Activated CD4-positive, alpha-beta T cell treated with anti-CD3 and anti-CD28 coated beads for 4 hours (primary cell): ENCODE results near the gene WNT6.

Source experiments
- DNase-seq, 2 donors: peaks; one replicate each; pipeline ENCODE4 v3.0.0-alpha.2; 2020

WNT6 gene

GRCh38 chr2:218894151-218894879 is 34.7 kb downstream of the WNT6 start:
- no peak for DNase-seq

- DNase-seq = no peak
Observed at GRCh38 chr2:218894880-218895157, 35.2 kb downstream of the WNT6 start.

GRCh38 chr2:218895326-218895725 is 35.7 kb downstream of the WNT6 start:
- DNase-seq = no peak

GRCh38 chr2:218895759-218896500 is 36.3 kb downstream of the WNT6 start:
- no peak for DNase-seq

DNA sequence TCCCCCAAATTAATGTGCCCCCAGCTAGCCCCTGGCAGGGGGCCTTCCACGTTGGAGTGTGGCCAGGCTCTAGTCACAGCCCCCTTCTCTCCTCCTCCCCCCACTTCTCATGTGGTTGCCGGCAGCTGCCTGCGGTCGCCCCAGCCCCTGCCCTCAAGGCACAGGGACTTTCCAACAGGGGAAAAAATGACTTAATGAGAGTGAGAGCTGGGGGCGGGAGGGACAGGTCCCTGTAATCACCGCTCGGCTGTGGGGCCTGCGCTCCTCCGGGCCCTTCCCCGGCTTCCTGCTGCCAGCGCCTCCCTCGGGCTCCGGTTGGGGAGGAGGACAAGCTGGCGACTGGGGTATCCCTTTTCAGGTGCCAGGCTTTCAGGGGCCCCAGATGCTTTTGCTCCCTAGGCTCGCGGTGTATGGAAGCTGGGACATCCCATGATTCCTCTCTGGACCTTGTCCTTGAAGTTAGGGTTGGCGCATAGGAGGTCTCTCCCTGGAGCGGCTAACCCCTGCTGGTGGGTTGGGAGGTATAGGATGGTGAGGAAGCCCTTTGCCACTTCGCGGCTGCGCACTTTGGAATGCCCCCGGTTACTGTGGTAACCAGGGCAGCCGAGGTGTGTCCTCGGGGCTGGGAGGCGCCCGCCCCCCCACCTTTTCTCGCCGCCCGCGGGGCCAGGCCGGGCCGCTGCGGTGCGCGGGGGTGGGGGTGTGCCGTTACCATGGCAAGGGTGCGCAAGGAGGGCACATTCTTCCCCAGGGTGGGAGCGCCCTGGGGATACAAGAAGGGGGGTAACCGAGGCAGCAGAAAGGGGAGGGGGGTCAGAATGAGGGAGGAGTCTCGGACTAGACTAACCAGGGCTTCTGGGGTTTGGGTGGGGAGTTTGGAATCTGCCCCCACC is 37.1 kb downstream of the WNT6 start:
- peak; percentile 83 to 89 for DNase-seq

GRCh38 chr2:218897394-218898108 is 37.9 kb downstream of the WNT6 start:
- DNase-seq = no peak

DNA sequence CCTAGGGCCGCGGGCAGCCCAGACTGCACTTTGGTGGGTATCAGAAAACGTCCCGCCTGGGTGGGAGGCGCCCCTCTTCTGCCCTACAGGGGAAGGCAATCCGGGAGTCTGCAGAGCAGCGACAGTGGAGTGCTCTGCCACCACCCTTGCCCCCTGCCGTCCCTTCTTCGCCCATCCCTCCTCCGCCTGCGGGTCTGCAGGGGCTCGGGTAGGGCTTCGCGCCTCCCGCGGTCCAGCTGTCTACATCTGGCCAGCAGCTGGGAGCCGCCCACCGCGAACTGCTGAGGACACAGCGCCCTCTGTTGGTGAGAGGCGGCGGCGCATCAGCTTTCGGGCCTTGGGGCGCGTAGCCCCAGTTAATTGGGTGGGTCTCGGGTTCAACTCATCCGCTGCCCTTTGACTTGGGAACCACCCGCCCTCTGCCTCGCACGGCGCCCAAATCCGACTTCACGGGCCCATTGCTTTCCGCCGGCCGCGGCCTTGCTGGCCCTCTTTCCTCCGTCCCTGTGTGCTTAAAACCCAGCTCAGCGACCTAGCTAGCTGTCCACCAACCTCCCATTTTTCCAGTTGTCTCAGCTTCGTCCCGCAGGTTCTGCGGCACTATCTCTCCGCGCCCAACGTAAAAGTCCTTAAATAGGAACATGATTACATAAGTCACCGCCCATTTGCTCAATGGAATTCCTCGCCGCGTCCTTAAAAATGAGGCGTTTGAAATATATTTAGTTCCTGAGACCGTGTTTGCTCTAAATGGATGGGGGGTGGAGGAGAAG is 38.7 kb downstream of the WNT6 start:
- peak; percentile 75 to 81 for DNase-seq

- DNase-seq = no peak
Observed at GRCh38 chr2:218899147-218899546, 39.5 kb downstream of the WNT6 start.

- no peak for DNase-seq
Observed at GRCh38 chr2:218902427-218902826, 42.8 kb downstream of the WNT6 start.

DNA sequence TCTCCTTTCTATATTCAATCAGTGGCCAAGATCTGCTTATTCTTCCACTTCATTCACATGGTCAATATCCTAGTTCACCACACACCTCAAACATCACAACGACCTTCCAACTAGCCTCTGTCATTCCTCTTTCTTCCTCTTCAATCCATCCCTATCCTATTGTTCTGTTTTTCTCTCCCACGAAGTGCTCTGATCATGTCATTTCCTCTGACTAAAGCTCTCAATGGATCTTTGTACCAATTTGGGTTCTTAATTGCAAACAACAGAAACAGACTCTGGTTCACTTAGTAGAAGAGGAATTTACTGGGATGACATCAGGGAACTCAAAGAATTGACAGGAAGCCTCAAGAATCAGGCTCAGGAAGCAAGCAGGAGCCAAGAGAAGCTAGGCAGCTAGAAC is 44.6 kb downstream of the WNT6 start:
- DNase-seq = no peak

- DNase-seq = peak; percentile 87
Observed at GRCh38 chr2:218908721-218909619, 49.4 kb downstream of the WNT6 start.

DNA sequence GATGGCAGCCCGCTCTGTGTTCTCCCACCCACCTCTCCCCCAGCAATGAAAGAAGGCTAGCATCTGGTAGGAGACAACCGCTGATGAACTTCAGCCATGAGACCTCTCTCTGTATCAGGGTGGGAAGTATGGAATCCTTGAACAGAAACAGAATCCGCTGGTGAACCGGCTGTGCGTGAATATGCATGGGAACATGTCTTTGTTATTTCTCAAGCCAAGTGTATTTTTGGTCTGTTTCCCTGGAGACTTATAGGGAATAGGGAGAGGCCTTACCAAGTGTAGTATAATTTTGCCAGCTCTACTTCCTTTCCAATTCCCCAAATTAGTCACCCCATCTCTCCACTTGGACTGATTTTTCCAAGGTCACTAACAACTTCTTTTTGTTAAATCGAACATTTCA is 51.1 kb downstream of the WNT6 start:
- DNase-seq = no peak

- no peak for DNase-seq
Observed at GRCh38 chr2:218920504-218920903, 60.9 kb downstream of the WNT6 start.
